Stimulated activated CD4-positive, alpha-beta T cell treated with anti-CD3 and anti-CD28 coated beads, Interleukin-2, amount 100 ng/mL, for 4 hours (primary cell): Measurements from ENCODE around the gene CACNA1I.

ENCODE experiments used
- DNase-seq: peaks from one replicate; pipeline ENCODE4 v3.0.0-alpha.2; 2020; ENCODE audit warnings: low read depth

The CACNA1I gene

GRCh38 chr22:39666495-39666894 lies 95.9 kb downstream of the CACNA1I start:
- no peak for DNase-seq

- DNase-seq = no peak
These were observed 96.4 kb downstream of the CACNA1I start for GRCh38 chr22:39666926-39667325.

- no peak for DNase-seq
These were observed 98.9 kb downstream of the CACNA1I start for GRCh38 chr22:39669432-39669831.

- DNase-seq = no peak
These were observed 101.4 kb downstream of the CACNA1I start for GRCh38 chr22:39671936-39672335.

GRCh38 chr22:39674536-39674935 lies 104.0 kb downstream of the CACNA1I start:
- no peak for DNase-seq

- no peak for DNase-seq
These were observed 105.4 kb downstream of the CACNA1I start for GRCh38 chr22:39675947-39676346.

GRCh38 chr22:39677967-39678366 lies 107.4 kb downstream of the CACNA1I start:
- no peak for DNase-seq

GRCh38 chr22:39678862-39679490 lies 108.4 kb downstream of the CACNA1I start:
- DNase-seq = no peak

- DNase-seq = no peak
These were observed 109.1 kb downstream of the CACNA1I start for GRCh38 chr22:39679652-39680051.

GRCh38 chr22:39680486-39680885 lies 109.9 kb downstream of the CACNA1I start:
- no peak for DNase-seq

GRCh38 chr22:39681038-39681861 lies 110.7 kb downstream of the CACNA1I start:
- DNase-seq = no peak

- no peak for DNase-seq
These were observed 112.4 kb downstream of the CACNA1I start for GRCh38 chr22:39682994-39683393.

- no peak for DNase-seq
These were observed 113.1 kb downstream of the CACNA1I start for GRCh38 chr22:39683639-39684038.

GRCh38 chr22:39684702-39685281 lies 114.2 kb downstream of the CACNA1I start:
- no peak for DNase-seq

- no peak for DNase-seq
These were observed 115.0 kb downstream of the CACNA1I start for GRCh38 chr22:39685336-39686177.

GRCh38 chr22:39686178-39686620 lies 115.6 kb downstream of the CACNA1I start:
- DNase-seq = no peak

- no peak for DNase-seq
These were observed 116.4 kb downstream of the CACNA1I start for GRCh38 chr22:39686776-39687525.

GRCh38 chr22:39688186-39688785 lies 117.7 kb downstream of the CACNA1I start:
- DNase-seq = no peak

GRCh38 chr22:39689421-39689820 lies 118.9 kb downstream of the CACNA1I start:
- DNase-seq = no peak

GRCh38 chr22:39690881-39691605 lies 120.5 kb downstream of the CACNA1I start:
- DNase-seq = peak; percentile 24
